Measurements from ENCODE around the gene MINDY4.

The MINDY4 gene

DNA sequence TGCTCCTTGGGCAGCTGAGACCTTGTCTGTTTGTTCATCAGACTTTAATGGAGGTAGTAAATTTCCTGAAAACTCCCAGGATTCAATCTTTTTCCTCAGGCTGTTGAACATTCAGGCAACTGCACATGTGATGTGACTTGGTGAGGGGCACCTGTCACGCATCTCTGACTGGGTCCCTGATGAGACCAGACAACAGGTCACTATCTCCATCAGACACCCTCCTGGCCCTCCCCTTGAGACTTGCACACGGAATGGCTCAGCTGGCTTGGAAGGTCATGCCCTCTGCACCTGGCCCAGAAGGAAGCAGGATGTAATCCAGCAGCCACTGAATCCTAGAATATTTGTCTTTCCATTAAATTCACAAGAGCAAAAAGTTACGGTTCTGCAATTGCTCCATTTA lies 156.3 kb downstream of the MINDY4 start:
- no peak for DNase-seq (ENCODE audit: low read depth in 3 of 3, low spot score in 1 of 3)

DNA sequence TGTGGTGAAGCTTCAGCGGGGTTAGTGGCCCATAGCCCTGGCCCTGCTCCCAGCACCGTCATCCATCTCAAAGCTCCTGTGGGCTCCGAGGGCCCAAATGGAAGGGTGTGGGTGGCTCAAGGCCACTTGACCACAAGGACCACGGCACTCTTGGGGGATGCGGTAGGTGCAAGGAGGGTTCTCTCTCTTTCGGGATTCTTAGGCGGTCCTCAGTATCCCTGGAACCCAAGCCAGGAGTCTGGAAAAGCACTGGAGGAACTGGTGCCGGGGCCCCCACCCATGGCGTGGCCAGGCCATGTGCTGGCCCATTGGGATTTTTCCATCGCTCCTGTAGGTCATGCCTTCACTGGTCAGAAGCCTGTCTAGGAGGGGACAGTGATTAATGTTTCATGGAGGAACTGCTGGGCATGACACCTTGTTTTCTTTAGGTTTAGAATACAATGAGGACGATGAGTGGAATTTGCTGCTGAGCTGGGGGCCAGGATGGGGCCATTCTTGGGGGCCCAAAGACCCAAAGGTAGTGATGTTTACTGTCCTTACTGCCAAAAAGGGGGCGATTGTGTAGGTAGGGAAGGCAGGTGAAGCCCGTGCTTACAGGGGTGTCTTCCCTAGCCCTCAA lies 157.1 kb downstream of the MINDY4 start:
- no peak for DNase-seq (ENCODE audit: low read depth in 3 of 3, low spot score in 1 of 3)

DNA sequence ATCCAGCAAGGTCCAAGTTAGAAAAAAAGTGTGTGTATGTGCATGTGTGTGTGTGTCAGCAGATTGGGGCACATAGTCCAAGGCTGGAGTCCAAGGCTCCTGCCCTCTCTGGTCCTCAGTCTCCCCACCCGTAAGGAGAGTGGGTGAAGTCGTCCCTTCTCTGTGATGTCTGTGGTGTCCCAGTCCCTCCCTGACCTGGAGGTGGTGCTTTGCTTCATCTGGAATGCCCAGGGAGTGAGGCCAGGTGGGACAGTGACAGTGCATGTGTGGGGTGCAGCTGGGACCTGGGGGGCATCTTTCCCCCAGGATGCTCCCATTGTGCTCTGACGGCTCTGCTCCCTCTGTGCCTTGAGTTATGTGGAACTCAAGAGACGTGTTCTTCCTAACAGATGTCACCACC lies 158.5 kb downstream of the MINDY4 start:
- no peak for DNase-seq (ENCODE audit: low read depth in 3 of 3, low spot score in 1 of 3)

DNA sequence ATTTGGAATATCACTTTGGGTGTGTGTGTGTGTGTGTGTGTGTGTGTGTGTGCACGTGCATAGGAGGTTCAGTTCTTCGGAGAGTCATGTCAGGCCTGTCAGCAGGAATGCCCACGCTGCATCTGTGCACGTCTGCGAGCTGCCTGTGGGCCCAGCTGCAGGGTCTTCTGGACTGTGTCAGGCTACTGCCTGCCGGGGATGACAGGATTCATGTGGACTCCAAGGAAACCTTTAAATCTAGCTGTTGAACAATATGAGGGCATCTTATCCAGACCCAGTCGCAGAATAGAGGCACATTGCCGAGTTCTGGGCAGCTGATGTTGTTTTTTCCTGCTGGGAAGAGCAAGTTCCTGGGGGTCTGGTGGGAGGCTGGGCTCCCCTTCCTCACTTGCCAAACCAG lies 159.4 kb downstream of the MINDY4 start:
- DNase-seq (ENCODE audit: low read depth in 3 of 3, low spot score in 1 of 3) = no peak

DNA sequence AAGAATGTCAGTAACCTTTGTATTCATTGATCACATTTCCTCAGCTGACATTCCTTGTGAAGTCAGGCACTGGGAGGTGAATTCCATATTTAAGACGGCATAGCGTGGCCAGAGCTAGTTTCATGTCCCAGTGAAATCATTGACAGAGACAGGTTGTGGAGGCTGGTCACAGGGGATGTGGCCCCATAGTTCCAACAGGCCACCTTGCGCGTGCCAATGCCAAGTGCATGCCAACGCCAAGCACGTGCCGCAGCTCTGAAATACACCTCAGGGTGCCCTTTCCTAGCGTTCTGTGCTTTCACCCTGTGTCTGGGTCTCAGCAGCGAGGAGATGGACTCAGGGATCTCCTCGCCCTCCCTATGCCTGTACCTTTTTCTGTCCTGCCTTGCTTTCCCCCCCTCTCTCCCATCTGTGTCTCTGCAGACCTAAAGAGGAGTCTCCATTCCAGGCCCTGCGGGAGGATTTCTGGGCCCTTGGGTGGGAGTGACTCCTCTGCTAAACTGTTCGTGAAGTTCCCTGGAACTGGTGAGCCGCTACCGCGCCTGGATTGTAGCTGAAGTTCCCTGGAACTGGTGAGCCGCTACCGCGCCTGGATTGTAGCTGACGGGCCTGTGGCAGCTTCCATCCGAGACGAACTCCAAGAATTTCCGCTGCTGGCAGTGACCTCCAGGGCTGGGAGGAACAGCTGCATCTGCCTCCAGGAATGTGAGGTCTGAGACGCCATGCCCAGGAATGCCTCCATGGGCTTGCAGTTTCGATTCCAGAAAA lies 160.1 kb downstream of the MINDY4 start:
- no peak for DNase-seq (ENCODE audit: low read depth in 3 of 3, low spot score in 1 of 3)

DNA sequence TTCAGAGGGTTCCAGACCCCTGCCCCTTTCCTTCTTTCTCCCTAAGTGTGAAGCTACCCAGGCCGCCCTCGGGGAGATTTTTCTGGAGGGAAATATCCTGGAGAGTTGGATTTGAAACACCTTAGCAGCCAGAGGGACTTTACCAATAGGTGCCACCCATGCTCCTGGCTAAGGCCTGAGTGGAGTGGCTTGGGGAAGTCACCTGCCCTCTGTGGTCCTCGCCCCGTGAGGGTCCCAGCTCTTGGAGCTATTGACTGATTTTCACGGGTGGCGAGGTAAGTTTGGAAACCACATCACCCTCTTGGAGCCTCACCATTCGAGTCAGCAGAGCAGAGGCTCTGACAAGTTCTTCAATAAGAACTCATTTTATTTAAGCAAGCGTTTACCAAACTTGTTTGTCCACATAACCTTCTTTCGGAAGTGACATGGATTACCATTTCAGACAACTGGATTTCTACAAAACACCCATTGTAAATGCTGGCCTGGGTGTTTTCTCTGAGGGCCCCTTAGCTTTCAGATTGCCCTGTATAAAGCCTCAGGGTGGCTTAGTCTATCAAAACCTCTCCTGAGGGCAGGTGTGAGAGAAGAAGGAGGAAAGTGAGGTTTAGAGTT lies 160.8 kb downstream of the MINDY4 start:
- DNase-seq (ENCODE audit: low read depth in 3 of 3, low spot score in 1 of 3) = no peak

DNA sequence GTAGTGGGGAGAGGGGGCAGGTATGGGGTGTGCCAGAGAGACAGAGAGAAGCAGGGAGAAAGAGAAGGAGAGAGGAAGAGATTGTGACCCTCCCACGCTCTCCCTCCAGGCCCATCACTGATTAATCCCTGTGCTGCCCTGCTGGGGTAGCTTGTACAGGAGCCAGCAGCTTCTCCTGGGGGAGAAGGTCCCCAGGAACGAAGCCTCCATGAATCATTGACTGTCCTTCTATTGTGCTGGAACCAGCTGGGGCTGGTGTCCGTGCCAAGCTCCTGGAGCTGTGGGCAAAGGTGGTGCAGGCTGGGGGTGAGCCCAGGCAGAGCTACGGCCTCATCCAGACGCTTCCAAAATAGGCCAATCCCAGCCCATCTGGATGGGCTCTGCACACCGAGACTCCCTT lies 161.3 kb downstream of the MINDY4 start:
- DNase-seq (ENCODE audit: low read depth in 3 of 3, low spot score in 1 of 3) = no peak

DNA sequence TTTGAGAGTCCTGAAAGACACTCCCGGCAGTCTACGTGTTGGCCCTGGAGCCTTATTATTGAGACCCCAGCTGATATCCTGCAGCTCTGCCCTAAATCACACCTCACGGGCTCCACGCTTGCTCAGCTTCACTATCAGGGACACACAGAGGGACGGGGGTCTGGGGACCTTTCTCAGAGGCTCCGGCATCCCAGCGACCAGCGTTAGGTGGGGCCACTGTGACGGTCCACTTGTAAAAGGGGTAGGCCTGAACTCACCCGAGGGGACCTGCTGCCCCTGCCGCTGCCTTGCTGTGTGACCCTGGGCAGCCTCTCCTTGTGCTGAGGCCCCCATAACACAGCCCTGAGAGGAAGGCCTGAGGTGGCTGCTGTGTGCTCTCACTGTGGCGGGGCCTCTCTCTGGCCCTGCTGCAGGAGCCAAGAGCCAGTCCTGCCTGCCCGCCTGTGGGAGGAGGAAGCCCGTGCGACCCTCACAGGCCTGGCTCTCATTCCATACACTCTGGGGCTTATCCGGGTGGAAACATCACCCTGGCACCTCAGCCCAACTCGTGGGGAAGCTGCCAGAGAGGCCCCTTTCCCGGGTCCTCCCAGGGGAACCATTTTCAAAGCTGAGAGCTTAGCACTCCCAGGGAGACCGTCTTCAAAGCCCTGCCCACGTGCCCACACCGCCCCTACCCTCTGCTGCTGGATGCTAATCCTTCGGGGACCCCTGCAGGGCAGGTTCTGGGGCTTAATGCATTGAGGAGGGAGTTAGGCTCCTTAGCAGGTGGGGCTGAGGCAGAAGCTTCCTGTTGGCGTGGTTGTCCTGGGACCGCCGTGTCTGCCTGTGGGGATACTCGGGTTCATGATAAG lies 162.1 kb downstream of the MINDY4 start:
- no peak for DNase-seq (ENCODE audit: low read depth in 3 of 3, low spot score in 1 of 3)

DNA sequence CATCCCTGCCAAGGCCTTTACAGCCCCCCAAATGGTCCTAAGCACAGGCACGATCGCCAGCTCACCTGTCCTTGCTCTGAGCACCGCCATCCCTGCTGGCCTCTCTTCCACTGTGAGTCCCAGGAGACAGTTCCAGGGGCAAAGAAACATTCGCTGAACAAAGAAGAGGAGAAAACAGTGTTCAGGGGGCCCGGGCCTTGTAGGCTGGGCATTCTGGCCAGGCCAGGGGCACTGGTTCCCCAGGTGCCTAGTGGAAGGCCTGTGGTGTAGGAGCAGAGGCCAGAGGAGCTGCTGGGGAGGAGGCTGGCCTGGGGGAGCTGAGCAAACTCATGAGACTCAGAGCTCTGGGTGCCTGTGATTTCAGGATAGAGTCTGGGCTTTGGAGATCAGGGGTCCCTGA lies 163.0 kb downstream of the MINDY4 start:
- DNase-seq (ENCODE audit: low read depth in 3 of 3, low spot score in 1 of 3) = no peak

DNA sequence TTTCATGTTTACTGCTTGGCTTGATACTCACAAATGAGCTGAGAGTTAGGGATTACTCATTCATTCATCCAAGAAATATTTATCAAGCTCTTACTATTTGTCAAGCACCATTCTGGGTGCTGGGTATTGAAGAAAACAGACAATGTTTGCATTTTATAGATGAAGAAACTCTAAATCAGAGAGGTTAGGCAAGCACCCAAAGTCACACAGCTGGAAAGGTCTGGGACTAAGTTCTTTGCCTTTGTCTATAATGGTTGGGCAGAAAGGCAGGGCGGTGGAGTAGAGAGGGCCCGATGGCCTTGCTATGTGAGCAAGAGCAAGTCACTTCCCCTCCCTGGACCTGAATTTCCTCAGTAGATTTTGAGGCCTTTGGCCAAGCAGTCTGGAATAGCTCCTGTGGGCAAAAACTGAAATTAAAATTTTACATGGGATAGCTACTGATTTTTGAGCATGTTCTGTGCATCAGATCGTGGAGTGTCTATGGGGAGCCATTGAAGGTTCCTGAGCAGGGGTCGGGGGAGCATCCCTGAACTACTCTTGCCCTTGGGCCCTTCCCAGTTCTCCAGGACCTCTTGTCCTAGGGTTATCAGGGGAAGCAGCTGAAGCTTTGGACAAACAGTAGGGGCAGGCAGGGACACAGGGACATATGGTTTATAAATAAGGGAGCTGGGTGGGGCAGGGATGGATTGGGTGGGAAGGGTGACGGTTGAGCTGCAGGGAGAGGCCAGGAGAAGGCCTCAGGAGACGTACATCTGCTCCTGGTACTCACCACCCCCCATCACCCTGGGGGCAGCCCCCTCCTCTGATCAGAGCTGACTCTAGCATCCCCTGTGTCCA lies 163.7 kb downstream of the MINDY4 start:
- no peak for DNase-seq (ENCODE audit: low read depth in 3 of 3, low spot score in 1 of 3)

DNA sequence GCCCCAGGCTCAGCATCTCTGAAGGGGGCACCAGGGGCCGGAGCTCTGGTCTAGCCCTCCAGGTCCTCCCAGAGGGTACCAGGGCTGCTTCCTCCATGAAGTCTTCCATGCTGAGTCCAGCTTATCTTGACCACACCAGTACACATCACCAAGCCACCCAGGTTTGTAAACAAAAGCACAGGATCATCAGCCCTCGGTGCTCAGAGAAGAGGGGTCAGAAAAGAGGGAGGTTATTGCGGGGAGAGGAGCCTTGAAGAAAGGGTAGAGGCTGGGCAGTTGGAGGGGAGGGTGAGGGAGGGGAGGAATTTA lies 164.3 kb downstream of the MINDY4 start:
- DNase-seq (ENCODE audit: low read depth in 3 of 3, low spot score in 1 of 3) = no peak

DNA sequence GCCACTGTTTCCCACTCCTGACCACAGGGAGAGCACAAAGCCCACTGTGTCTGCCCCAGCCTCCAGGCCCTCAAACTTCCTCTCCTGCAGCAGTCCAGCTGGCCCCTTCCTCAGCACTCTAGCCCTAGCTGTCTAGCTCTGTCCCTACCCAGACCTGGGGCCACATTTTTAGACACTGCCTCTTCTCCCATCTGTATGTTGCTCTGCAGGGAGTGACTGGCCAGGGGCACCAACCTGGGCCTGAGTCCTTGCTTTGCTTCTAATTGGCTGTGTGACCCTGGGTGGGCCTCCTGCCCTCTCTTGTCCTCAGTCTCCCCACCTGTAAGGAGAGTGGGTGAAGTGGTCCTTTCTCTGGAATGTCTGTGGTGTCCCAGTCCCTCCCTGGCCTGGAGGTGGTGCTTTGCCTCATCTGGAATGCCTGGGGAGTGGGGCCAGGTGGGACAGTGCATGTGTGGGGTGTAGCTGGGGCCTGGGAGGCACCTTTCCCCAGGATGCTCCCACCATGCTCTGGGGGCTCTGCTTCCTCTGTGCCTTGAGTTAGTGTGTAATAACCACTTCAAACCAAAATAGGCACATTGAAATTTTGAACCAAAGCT lies 165.5 kb downstream of the MINDY4 start:
- DNase-seq (ENCODE audit: low read depth in 3 of 3, low spot score in 1 of 3) = no peak

DNA sequence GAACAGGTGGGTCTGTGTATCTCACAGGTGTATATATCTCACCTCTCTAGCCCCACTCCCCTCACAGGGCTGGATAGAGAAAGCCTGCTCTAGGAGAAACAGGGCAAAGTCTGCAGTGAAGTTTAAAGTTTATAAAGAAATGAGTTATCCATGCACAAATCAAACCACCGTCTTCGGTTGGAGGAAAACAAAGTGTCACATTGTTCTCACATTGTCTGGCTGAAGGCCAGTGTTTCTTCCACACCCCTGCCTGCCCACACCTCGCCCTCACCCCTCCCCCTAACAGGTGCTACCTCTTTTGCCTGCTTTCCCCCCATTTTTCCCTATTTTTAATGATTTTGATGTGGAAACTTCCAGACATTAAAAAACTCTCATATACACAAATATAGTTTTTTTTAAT lies 166.2 kb downstream of the MINDY4 start:
- no peak for DNase-seq (ENCODE audit: low read depth in 3 of 3, low spot score in 1 of 3)

DNA sequence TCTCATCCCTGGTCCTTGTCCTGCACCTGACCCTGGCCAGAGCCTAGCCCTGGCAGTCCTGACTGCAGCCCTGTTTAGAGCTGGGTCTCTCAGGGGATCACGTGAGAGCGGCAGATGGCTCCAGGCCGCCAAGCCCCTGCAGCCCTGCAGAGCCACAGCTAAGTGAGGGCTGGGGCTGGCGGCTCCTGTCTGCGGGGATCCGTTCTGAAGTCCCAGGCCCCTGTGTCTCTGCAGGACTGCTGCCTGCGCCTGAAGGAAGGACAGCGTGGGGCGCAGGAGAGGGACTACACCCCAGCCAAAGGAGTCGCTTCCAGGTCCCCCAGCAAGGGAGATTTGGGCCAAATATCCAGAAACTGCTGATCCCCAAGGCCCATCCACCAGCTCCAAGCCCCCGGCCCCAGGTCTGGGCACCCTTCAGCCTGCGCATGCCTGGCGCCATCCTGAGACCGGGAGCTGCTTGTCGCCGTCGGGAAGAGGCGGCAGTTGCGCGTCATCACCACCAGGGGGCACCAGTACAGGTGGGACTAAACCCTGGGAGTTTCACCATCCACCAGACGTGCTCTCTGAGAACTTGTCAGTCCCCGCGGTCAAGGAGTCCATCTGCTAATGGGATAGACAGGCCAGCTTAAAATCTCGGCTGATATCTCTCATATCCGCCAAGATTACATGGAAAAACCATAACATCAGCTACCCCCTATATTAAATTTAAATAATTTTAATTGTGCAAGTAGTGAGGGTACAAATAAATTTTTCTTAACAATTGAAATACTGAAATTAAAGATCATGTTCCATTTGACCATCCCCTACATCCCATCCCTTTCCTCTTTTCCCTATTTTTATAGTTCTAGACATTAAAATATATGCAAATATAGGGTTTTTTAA lies 167.5 kb downstream of the MINDY4 start:
- peak in 2 of 3 donors; percentile 19 to 52 for DNase-seq (ENCODE audit: low read depth in 3 of 3, low spot score in 1 of 3)

DNA sequence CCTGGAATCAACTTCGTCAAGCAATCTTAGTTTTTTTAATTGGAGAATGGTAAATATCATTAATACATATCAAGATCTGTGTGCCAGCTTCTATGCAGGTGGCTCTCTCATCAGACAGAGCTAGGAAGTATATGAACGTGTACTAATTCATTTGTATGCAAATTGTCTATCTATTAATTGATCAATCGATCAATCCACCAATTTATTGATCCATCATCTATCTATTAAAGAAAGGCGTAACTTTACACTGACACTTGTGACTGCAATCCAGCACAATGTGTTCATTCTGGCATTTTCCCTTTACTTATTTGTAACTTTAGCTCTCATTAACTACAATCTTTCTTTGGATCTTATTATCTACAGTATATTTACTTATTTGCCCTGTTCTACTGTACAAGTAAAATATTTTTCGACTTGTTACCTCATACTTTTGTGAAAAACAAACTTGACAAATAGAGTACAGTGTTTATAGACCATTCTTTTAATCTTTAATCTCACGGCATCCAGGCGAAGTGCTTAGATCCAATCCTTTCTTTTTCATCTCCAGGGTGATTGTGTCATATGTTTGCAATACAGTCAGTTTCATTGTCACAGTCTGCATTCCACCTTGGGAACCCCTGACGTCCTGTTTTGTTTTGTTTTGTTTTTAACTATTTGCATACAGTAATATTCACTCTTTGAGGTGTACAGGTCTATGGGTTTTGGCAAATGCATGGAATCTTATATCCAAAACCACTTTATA lies 170.5 kb downstream of the MINDY4 start:
- no peak for DNase-seq (ENCODE audit: low read depth in 3 of 3, low spot score in 1 of 3)
